HepG2 (cell line): ENCODE measurements around the gene TRIM34. TPM values are rescaled to one million over a fixed set of nuclear protein-coding genes. Genes with fewer than 3 reads are reported as not detected.

ENCODE experiments used
- ATAC-seq: fragments of 200-7000 bp; cut with Tn5 transposase; 3 replicates; pipeline ENCODE4 v1.9.1; 2020; ENCODE audit warnings: mild to moderate bottlenecking, moderate library complexity
- BruUV-seq: library from RNA; stranded (reverse); fragments of 400-500 nt; replicated peaks from 2 replicates; lab custom pipeline; 2021; lab: Mats Ljungman, UMichigan
- CTCF ChIA-PET: fragments of 300-600 bp; formaldehyde crosslinking; extraction: SDS; loops from one replicate; lab custom pipeline; 2021; ENCODE audit warnings: low total read pairs, inconsistent platforms, low intra/inter-chr PET ratio; lab: Yijun Ruan, JAX
- POLR2A ChIA-PET: fragments of 350-600 bp; sonication (Branson Sonifier 250); formaldehyde crosslinking; loops from one replicate; lab custom pipeline; 2020; ENCODE audit warnings: antibody characterized with exemption, inconsistent platforms; lab: Yijun Ruan, JAX
- DNase-seq: peaks from one replicate; pipeline ENCODE4 v3.0.0-alpha.2; 2015; ENCODE audit warnings: low spot score
- FAIRE-seq: peaks from 3 replicates; lab custom pipeline; 2011; peaks lifted over from hg19 to GRCh38; lab: Jason Lieb, UNC
- H2AFZ ChIP-seq: one replicate; pipeline ENCODE4 v1.6.1; 2011; ENCODE audit warnings: low read length, inconsistent platforms
- H3K27ac ChIP-seq: fragments of 300-600 bp; 3 replicates; pipeline ENCODE4 v1.8.0; 2011; ENCODE audit warnings: mixed run types, mild to moderate bottlenecking, mixed read lengths, low read length, inconsistent platforms; ENCODE audit not compliant: insufficient read depth; ENCODE audit errors: extremely low read length
- H3K27me3 ChIP-seq, 2 experiments: fragments of 200-600 bp in 1 of 2; 2 replicates in 1 of 2; 3 replicates in 1 of 2; pipeline versions ENCODE4 v1.6.0 to v1.8.0; 2011; ENCODE audit warnings: low read length in 2 of 2, mild to moderate bottlenecking in 2 of 2, moderate library complexity in 2 of 2, inconsistent platforms in 1 of 2; ENCODE audit not compliant: insufficient read depth in 2 of 2, control insufficient read depth in 1 of 2
- H3K36me3 ChIP-seq, 2 experiments: fragments of 200-600 bp in 1 of 2; replicated peaks in 1 of 2; 2 replicates in 1 of 2; 3 replicates in 1 of 2; pipeline versions ENCODE4 v1.5.1 to v1.8.0; 2011; ENCODE audit warnings: low read length in 2 of 2, inconsistent platforms in 1 of 2; ENCODE audit not compliant: insufficient read depth in 2 of 2, control insufficient read depth in 1 of 2
- H3K4me1 ChIP-seq: 2 replicates; pipeline ENCODE4 v1.5.1; 2012; ENCODE audit warnings: low read length, inconsistent platforms; ENCODE audit not compliant: insufficient read depth
- H3K4me2 ChIP-seq: 2 replicates; pipeline ENCODE4 v1.6.0; 2011; ENCODE audit warnings: low read depth, low read length, inconsistent platforms
- H3K4me3 ChIP-seq, 3 experiments: fragments of 200-600 bp in 1 of 3; sonication (generic), shearing (Covaris generic) in 1 of 3; replicated peaks in 1 of 3; 2 replicates each; pipeline ENCODE4 v1.5.1; 2011 to 2016; ENCODE audit warnings: low read length in 3 of 3, inconsistent platforms in 2 of 3, low read depth in 2 of 3, mild to moderate bottlenecking in 2 of 3, control low read depth in 1 of 3, mixed read lengths in 1 of 3; ENCODE audit not compliant: insufficient read depth in 1 of 3
- H3K79me2 ChIP-seq: one replicate; pipeline ENCODE4 v1.6.1; 2011; ENCODE audit warnings: low read length, inconsistent platforms; ENCODE audit not compliant: insufficient read depth
- H3K9ac ChIP-seq: 2 replicates; pipeline ENCODE4 v1.6.0; 2011; ENCODE audit warnings: mild to moderate bottlenecking, low read depth, low read length, inconsistent platforms; ENCODE audit not compliant: insufficient read depth
- H3K9me3 ChIP-seq: 2 replicates; pipeline ENCODE4 v1.5.1; 2012; ENCODE audit warnings: mild to moderate bottlenecking, low read length
- H4K20me1 ChIP-seq: 2 replicates; pipeline ENCODE4 v1.6.0; 2011; ENCODE audit warnings: inconsistent platforms, mild to moderate bottlenecking, low read length, moderate library complexity; ENCODE audit not compliant: insufficient read depth
- CBX5 ChIP-seq: sonication (generic); formaldehyde crosslinking; IDR thresholded peaks from 2 replicates; pipeline ENCODE4 v1.4.0; 2020; ENCODE audit warnings: missing genetic modification reagents, borderline replicate concordance
- DR1 ChIP-seq: sonication (generic); formaldehyde crosslinking; IDR thresholded peaks from 2 replicates; pipeline ENCODE4 v1.8.0; 2021; ENCODE audit warnings: mild to moderate bottlenecking, missing genetic modification reagents, inconsistent platforms
- NFIB ChIP-seq: sonication (generic); formaldehyde crosslinking; IDR thresholded peaks from 2 replicates; pipeline ENCODE4 v1.9.0; 2021; ENCODE audit warnings: missing genetic modification reagents, mild to moderate bottlenecking, borderline replicate concordance
- RBFOX2 ChIP-seq: fragments of 200-400 bp; formaldehyde crosslinking; IDR thresholded peaks from 2 replicates; pipeline ENCODE4 v1.6.1; 2017; ENCODE audit warnings: low read depth, mild to moderate bottlenecking, low read length
- SNAPC2 ChIP-seq: sonication (generic); formaldehyde crosslinking; IDR thresholded peaks from 2 replicates; pipeline ENCODE4 v1.8.1; 2022; ENCODE audit warnings: mild to moderate bottlenecking, missing genetic modification reagents
- THAP11 ChIP-seq: IDR thresholded peaks from 2 replicates; pipeline ENCODE4 v1.6.1; 2016; ENCODE audit warnings: missing biosample characterization, missing genetic modification reagents
- ZNF350 ChIP-seq: sonication (generic); formaldehyde crosslinking; IDR thresholded peaks from 2 replicates; pipeline ENCODE4 v1.4.0; 2020; ENCODE audit warnings: mild to moderate bottlenecking, low read depth, missing genetic modification reagents, borderline replicate concordance
- ZNF382 ChIP-seq: sonication (generic); formaldehyde crosslinking; IDR thresholded peaks from 2 replicates; pipeline ENCODE4 v1.5.0; 2020; ENCODE audit warnings: missing genetic modification reagents, mild to moderate bottlenecking, borderline replicate concordance
- ZNF563 ChIP-seq: sonication (generic); formaldehyde crosslinking; IDR thresholded peaks from 2 replicates; pipeline ENCODE4 v1.8.0; 2022; ENCODE audit warnings: mild to moderate bottlenecking, moderate library complexity, missing genetic modification reagents
- WGBS: methylation state at CpG from one replicate; pipeline ENCODE4 v1.1.6; 2017; ENCODE audit warnings: low lambda C conversion rate; 5-methylcytosine and 5-hydroxymethylcytosine counted together
- in situ Hi-C: cut with HindIII; loops from 2 replicates; pipeline ENCODE4 v1.10.0; 2017; ENCODE audit warnings: low pct_unique_long_range_greater_than_20kb; ENCODE audit not compliant: extremely low pct_ligation_motif_present
- intact Hi-C: fragments of 100-400 bp; cut with micrococcal nuclease; formaldehyde crosslinking; loops from one replicate; pipeline ENCODE4 v1.10.0; 2022; ENCODE audit not compliant: unreplicated experiment
- polyA plus RNA-seq, 8 experiments: library from polyadenylated mRNA; depleted of rRNA in 3 of 8; stranded (reverse) in 7 of 8; unstranded in 1 of 8; fragments of >200 nt; fragmentation: Illumina TruSeq in 4 of 8; extraction: Trizol in 4 of 8; gene quantifications; 2 replicates each; pipeline versions ENCODE4 v1.2.1 to v1.2.3, GENCODE V29; 2011 to 2016; ENCODE audit warnings: low read depth in 4 of 8, missing spikeins in 1 of 8, mixed read lengths in 1 of 8; ENCODE audit not compliant: insufficient read depth in 1 of 8
- total RNA-seq, 5 experiments: library from RNA; depleted of rRNA; stranded (reverse); fragments of >200 nt; fragmentation: Illumina TruSeq; extraction: Trizol; gene quantifications; 2 replicates each; pipeline ENCODE4 v1.2.3, GENCODE V29; 2016; ENCODE audit warnings: low read depth in 1 of 5
- TF ChIP-seq, protein P1 (sequence below), 2 experiments: sonication (generic) in 1 of 2; formaldehyde crosslinking in 1 of 2; IDR thresholded peaks; 2 replicates each; pipeline versions ENCODE4 v1.5.1 to v1.6.1; 2011 to 2020; ENCODE audit warnings: borderline replicate concordance in 1 of 2, low read depth in 1 of 2, low read length in 1 of 2, mild to moderate bottlenecking in 1 of 2, missing genetic modification reagents in 1 of 2, moderate library complexity in 1 of 2
- TF ChIP-seq, protein P2 (sequence below): sonication (generic); formaldehyde crosslinking; IDR thresholded peaks from 2 replicates; pipeline ENCODE4 v1.4.0; 2020; ENCODE audit warnings: missing genetic modification reagents
- TF ChIP-seq, protein P3 (sequence below): sonication (generic); formaldehyde crosslinking; conservative IDR thresholded peaks from 2 replicates; pipeline ENCODE4 v1.8.1; 2023; ENCODE audit warnings: missing genetic modification reagents
- TF ChIP-seq, protein P4 (sequence below): sonication (generic); formaldehyde crosslinking; IDR thresholded peaks from 2 replicates; pipeline ENCODE4; 2020; ENCODE audit warnings: missing genetic modification reagents, mild to moderate bottlenecking, borderline replicate concordance

Gene TRIM34
- total and polyA plus RNA-seq, 2 of the 13 experiments (the other 11 are each of a cell fraction or from before 2014, with no cell fraction given), result 0.13 to 0.42 TPM

DNA sequence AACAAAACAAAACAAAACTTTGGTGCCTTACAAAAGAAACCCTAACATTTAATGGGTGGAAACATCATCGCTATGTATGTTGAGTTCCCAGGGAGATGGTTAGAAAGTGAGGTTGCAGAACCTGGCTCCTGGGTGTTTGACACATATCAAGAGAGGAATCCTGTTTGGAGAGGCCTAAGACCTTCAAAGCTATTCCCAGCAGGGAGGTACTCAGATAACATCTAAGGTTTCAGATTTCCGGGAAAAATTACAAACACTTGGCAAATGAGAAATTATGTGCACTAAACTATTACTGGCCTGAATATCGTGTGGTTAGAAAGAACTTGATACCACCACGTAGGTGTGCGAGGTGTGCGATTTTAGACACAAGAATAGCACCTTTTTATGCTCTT lies 41.6 kb downstream of the TRIM34 start:
- DNase-seq, result no peak
- in situ Hi-C loops (no loop called here), intact Hi-C loops (no loop called here)
- Histone ChIP-seq H3K9ac (no peak overlapping the region), H3K27me3 (no peaks in the 10 kb centered on the region), H3K27ac (no peak overlapping the region), H3K79me2 (no peaks in the 10 kb centered on the region), H3K4me3 (no peak overlapping the region), H3K9me3 (no peaks in the 10 kb centered on the region), H4K20me1 (no peaks in the 10 kb centered on the region), H3K36me3 (peaks cover 1 to 5% of the 10 kb centered on the region in 2 experiments; a peak in 3 of 5 replicates), H3K4me2 (no peak overlapping the region), H3K4me1 (no peaks in the 10 kb centered on the region), H2AFZ (no peak overlapping the region)
- 91% methylated on average over 6 of the region's 6 CpGs for WGBS
- POLR2A ChIA-PET, result no interaction called here
- BruUV-seq, result no TSS peak
- CTCF ChIA-PET, result no interaction called here
- no peak for ATAC-seq
- no peak for FAIRE-seq
- TF ChIP-seq NFIB (CRISPR knock-in tag) (no peak), ZNF382 (no peak), DR1 (CRISPR knock-in tag) (no peak), THAP11 (CRISPR knock-in tag) (no peak), RBFOX2 (no peak), ZNF563 (CRISPR knock-in tag) (no peak), SNAPC2 (CRISPR knock-in tag) (no peak), ZNF350 (no peak), CBX5 (CRISPR knock-in tag) (no peak)
- TF ChIP-seq, protein P1, sequence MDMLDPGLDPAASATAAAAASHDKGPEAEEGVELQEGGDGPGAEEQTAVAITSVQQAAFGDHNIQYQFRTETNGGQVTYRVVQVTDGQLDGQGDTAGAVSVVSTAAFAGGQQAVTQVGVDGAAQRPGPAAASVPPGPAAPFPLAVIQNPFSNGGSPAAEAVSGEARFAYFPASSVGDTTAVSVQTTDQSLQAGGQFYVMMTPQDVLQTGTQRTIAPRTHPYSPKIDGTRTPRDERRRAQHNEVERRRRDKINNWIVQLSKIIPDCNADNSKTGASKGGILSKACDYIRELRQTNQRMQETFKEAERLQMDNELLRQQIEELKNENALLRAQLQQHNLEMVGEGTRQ (IDR thresholded peaks at IDR 0.05; ENCODE audit: low read depth, low read length), result no peak
- TF ChIP-seq, protein P1 (CRISPR knock-in tag; IDR thresholded peaks at IDR 0.05; ENCODE audit: borderline replicate concordance), result no peak
- TF ChIP-seq, protein P2, sequence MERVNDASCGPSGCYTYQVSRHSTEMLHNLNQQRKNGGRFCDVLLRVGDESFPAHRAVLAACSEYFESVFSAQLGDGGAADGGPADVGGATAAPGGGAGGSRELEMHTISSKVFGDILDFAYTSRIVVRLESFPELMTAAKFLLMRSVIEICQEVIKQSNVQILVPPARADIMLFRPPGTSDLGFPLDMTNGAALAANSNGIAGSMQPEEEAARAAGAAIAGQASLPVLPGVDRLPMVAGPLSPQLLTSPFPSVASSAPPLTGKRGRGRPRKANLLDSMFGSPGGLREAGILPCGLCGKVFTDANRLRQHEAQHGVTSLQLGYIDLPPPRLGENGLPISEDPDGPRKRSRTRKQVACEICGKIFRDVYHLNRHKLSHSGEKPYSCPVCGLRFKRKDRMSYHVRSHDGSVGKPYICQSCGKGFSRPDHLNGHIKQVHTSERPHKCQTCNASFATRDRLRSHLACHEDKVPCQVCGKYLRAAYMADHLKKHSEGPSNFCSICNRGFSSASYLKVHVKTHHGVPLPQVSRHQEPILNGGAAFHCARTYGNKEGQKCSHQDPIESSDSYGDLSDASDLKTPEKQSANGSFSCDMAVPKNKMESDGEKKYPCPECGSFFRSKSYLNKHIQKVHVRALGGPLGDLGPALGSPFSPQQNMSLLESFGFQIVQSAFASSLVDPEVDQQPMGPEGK (CRISPR knock-in tag), result no peak
- TF ChIP-seq, protein P3, sequence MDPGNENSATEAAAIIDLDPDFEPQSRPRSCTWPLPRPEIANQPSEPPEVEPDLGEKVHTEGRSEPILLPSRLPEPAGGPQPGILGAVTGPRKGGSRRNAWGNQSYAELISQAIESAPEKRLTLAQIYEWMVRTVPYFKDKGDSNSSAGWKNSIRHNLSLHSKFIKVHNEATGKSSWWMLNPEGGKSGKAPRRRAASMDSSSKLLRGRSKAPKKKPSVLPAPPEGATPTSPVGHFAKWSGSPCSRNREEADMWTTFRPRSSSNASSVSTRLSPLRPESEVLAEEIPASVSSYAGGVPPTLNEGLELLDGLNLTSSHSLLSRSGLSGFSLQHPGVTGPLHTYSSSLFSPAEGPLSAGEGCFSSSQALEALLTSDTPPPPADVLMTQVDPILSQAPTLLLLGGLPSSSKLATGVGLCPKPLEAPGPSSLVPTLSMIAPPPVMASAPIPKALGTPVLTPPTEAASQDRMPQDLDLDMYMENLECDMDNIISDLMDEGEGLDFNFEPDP (CRISPR knock-in tag), result no peak
- TF ChIP-seq, protein P4, sequence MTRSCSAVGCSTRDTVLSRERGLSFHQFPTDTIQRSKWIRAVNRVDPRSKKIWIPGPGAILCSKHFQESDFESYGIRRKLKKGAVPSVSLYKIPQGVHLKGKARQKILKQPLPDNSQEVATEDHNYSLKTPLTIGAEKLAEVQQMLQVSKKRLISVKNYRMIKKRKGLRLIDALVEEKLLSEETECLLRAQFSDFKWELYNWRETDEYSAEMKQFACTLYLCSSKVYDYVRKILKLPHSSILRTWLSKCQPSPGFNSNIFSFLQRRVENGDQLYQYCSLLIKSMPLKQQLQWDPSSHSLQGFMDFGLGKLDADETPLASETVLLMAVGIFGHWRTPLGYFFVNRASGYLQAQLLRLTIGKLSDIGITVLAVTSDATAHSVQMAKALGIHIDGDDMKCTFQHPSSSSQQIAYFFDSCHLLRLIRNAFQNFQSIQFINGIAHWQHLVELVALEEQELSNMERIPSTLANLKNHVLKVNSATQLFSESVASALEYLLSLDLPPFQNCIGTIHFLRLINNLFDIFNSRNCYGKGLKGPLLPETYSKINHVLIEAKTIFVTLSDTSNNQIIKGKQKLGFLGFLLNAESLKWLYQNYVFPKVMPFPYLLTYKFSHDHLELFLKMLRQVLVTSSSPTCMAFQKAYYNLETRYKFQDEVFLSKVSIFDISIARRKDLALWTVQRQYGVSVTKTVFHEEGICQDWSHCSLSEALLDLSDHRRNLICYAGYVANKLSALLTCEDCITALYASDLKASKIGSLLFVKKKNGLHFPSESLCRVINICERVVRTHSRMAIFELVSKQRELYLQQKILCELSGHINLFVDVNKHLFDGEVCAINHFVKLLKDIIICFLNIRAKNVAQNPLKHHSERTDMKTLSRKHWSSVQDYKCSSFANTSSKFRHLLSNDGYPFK, result no peak
